HG03159 (cell line): ENCODE measurements around the gene ATP6V0A4.
"Not testable (repeated sequence)": the region's sequence is repeated elsewhere in the genome, so short reads cannot be mapped to it uniquely, and the experiment has no call there.

Source experiments
- ATAC-seq: cut with Tn5 transposase; IDR thresholded peaks from one replicate; pipeline ENCODE4 v1.9.1; 2021; ENCODE audit warnings: mild to moderate bottlenecking, moderate library complexity; ENCODE audit not compliant: unreplicated experiment

Gene ATP6V0A4

GRCh38 chr7:138804618-138805017 lies 6.6 kb upstream of the ATP6V0A4 start:
- no peak for ATAC-seq

- no peak for ATAC-seq
Measured at GRCh38 chr7:138802706-138803105, 4.7 kb upstream of the ATP6V0A4 start.

GRCh38 chr7:138801256-138801655 lies 3.3 kb upstream of the ATP6V0A4 start:
- ATAC-seq, result no peak

GRCh38 chr7:138799336-138800000 lies 1.5 kb upstream of the ATP6V0A4 start:
- no peak for ATAC-seq

- ATAC-seq, result no peak
Measured at GRCh38 chr7:138798836-138799235, 840 bp upstream of the ATP6V0A4 start.

GRCh38 chr7:138797046-138797445 lies 950 bp downstream of the ATP6V0A4 start:
- not testable (repeated sequence) for ATAC-seq

GRCh38 chr7:138796038-138796615 lies 1.9 kb downstream of the ATP6V0A4 start:
- no peak for ATAC-seq

GRCh38 chr7:138785587-138786437 lies 12.2 kb downstream of the ATP6V0A4 start:
- no peak for ATAC-seq

GRCh38 chr7:138784692-138785091 lies 13.3 kb downstream of the ATP6V0A4 start:
- ATAC-seq, result no peak

- no peak for ATAC-seq
Measured at GRCh38 chr7:138781004-138781403, 17.0 kb downstream of the ATP6V0A4 start.

GRCh38 chr7:138776166-138776833 lies 21.7 kb downstream of the ATP6V0A4 start:
- ATAC-seq, result no peak

- no peak for ATAC-seq
Measured at GRCh38 chr7:138773817-138774216, 24.2 kb downstream of the ATP6V0A4 start.

- no peak for ATAC-seq
Measured at GRCh38 chr7:138773176-138773575, 24.8 kb downstream of the ATP6V0A4 start.

- ATAC-seq, result no peak
Measured at GRCh38 chr7:138770904-138771303, 27.1 kb downstream of the ATP6V0A4 start.

- no peak for ATAC-seq
Measured at GRCh38 chr7:138768241-138768640, 29.8 kb downstream of the ATP6V0A4 start.

- no peak for ATAC-seq
Measured at GRCh38 chr7:138756591-138757242, 41.3 kb downstream of the ATP6V0A4 start.

GRCh38 chr7:138755842-138756590 lies 42.0 kb downstream of the ATP6V0A4 start:
- no peak for ATAC-seq

GRCh38 chr7:138755331-138755747 lies 42.7 kb downstream of the ATP6V0A4 start:
- no peak for ATAC-seq

GRCh38 chr7:138753610-138754009 lies 44.4 kb downstream of the ATP6V0A4 start:
- no peak for ATAC-seq

- ATAC-seq, result no peak
Measured at GRCh38 chr7:138753150-138753518, 44.9 kb downstream of the ATP6V0A4 start.
